NCI-H2107 treated with DMSO at 0.1 percent for 48 hours (cell line): ENCODE data around the gene ZNF107.
"Not testable (repeated sequence)": the region's sequence is repeated elsewhere in the genome, so short reads cannot be mapped to it uniquely, and the experiment has no call there.

Experiments used
- DNase-seq: peaks from one replicate; lab custom pipeline; 2025; ENCODE audit not compliant: unreplicated experiment; lab: John Stamatoyannopoulos, UW

ZNF107 gene

DNA sequence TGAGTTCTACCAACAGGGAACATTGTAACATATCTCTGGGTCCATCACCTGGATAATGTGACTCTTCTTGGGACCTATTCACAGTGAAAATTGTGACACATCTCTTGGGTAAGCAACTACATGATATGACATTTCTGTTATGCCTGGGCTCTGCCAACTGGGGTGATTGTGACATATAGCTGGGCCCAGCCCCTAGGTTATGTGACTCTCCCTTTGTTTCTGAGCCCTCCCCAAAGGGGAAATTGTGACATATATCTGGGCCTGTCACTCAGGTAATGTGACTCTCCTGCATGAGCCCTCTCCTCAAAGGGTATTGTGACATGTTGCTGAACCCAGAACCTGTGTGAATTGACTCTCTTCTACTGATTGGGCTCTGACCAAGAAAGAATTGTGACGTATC lies 22.4 kb upstream of the ZNF107 start:
- no peak for DNase-seq

DNA sequence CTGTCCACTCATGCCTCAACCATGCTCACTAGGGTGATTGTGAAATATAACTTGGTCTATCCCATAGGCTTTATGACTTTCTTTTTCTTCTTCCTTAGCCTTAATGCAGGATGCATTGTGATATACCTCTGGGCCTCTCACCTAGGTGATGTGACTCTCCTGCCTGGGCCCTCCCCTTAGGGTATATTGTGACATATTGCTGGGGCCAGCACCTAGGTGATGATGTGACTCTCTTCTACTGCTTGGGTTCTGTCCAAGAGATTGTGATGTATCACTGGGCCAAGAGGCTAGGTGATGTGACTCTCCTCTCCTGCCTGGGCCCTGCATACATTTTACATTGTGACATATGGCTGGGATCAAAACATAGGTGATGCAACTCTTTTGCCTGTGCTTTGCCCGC lies 14.7 kb upstream of the ZNF107 start:
- no peak for DNase-seq

DNA sequence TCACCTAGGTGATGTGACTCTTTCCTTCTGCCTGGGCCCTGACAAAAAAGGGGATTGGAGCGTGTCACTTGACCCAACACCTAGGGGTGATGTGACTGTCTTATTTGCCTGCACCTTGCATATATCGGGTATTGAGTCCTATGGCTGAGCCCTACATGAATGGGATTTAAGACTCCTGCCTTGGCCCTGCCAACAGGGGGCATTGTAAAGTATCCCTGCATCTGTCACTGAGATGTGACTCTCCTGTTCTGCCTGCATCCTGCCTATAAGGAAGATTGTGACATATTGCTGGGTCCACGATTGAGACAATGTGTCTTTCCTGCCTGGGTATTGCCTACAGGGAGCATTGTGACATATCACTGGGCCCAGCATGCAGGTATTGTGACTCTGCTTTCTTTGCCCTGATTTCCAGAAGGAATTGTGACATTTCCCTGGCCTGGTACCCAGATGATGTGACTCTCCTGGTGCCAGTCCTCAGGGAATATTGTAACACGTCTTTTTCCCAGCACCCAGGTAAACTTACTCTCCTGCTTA lies 14.2 kb upstream of the ZNF107 start:
- DNase-seq = no peak

DNA sequence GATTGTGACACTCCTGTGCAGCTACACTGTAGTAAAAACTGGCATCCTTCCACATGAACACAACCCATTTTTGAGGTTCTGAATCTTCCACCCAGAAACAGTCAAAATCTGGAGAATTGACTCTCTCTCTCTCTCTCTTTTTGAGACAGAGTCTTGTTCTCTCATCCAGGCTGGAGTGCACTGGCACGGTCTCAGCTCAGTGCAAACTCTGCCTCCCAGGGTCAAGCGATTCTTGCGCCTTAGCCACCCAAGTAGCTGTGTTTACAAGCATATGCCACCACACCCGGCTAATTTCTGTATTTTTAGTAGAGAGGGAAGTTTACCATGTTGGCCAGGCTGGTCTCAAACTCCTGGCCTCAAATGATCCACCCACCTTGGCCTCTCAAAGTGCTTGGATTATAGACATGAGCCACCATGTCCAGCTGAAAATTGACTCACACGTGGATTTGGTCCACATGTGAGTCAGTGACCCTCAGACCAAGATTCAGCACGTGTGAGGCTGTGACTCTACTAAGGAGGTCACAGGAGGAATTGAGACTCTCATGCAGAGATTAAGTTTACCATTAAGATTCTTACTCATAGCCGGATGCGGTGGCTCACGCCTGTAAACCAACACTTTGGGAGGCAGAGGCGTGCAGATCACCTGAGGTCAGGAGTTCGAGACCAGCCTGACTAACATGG lies 12.1 kb upstream of the ZNF107 start:
- no peak for DNase-seq

DNA sequence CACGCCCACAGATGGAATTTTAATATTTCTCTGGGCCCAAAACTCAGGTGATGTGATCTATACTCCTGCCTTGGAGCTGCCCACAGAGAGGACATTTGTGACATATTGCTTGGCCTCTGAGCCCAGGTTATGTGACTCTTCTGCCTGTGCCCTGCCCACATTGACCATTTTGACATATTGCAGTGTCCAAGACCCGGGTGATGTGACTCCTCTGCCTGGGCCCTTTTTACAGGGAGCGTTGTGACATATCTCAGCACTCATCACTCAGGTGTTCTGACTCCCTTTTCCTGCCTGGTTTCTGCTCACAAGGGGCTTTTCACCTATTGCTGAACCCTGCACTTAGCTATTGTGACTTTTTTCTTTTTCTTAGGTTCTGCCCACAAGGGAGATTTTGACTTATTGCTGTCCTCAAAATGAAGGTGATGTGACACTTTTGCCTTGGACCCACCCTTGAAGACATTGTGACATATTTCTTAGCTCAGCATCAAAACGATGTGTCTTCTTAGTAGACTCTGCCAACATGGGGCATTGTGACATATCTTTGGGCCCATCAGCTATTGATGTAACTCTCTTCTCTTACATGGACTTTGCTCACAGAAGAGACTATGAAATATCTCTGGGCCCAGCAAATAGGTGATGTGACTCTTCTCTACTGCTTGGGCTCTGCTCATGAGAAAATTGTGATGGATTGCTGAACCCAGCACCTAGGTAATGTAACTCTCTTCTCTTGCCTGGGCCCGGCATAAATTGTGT lies 11.0 kb upstream of the ZNF107 start:
- no peak for DNase-seq

DNA sequence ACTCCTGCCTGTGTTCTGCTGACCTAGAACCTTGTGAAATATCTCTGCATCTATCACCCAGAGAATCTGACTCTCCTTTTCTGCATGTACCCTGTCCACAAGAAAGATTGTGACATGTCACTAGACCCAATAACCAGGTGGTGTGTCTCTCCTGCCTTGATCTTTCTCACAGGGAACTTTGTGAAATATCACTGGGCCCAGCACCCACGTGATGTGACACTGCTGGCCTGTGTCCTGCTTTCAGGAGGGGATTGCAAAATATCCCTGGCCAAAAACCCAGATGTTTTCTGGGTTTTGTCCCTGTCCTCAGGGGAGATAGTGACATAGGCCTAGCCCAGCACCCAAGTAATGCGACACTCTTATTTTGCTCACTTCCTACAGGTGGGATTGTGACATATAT lies 10.1 kb upstream of the ZNF107 start:
- no peak for DNase-seq

DNA sequence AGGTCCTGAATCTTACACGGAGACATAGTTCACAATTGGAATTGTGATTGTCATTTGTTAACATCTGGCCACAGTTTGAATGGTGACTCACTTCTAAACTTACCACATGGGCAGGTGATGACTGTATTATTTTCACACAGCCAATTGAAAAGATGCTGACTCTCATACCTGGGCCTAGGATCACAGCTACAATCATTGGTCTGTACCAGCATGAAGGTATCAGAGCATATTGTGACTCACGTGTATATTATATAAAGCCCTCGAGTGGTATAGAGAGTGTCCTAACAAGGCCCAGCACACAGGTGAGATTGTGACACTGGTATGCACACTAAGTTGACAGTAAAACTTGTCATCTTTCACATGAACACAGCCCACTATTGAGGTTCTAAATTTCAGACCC lies 9.4 kb upstream of the ZNF107 start:
- DNase-seq = no peak

DNA sequence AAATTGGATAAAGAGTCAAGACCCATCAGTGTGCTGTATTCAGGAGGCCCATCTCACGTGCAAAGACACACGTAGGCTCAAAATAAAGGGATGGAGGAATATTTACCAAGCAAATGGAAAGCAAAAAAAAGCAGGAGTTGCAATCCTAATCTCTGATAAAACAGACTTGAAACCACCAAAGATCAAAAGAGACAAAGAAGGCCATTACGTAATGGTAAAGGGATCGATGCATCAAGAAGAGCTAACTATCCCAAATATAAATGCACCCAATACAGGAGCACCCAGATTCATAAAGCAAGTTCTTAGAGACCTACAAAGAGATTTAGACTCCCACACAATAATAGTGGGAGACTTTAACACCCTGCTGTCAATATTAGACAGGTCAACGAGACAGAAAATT lies 3.8 kb upstream of the ZNF107 start:
- DNase-seq = not testable (repeated sequence)

DNA sequence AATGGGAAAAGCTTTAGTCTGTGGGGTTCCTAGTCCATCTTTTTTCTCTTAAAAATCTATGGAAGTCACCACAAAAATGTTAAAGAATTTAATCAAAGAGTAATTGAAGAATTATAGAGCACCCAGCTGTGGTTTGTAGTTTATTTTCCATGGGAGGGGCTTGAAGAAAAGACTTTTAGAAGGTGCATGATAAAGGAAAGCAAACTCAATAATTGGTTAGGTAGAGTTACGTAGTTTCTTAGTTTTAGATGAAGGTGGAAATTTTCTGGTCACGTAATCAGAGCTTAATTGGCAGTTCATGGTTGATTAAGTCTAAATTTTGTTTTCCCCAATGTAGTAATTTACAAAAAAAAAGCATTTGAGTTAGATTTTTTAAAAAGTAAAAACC lies 724 bp downstream of the ZNF107 start:
- no peak for DNase-seq

DNA sequence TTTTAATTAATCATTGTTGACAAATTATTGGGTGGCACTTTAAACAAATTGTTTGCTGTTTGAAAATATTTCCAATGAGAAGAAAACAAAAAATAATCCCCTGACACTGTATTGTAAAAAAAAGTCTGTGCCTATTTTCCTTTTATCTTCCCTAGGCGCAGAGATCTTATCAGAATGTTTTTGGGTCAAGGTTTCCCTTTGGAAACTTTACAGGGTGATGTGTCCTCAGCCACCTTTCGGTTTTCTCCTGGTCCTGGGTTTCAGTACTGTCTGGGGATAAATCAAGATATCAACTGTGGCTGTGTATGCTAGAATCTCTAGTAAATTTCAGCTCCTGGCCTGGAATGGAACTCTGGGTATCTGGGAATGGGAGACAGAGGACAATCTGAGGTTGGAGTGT lies 1.4 kb downstream of the ZNF107 start:
- no peak for DNase-seq

DNA sequence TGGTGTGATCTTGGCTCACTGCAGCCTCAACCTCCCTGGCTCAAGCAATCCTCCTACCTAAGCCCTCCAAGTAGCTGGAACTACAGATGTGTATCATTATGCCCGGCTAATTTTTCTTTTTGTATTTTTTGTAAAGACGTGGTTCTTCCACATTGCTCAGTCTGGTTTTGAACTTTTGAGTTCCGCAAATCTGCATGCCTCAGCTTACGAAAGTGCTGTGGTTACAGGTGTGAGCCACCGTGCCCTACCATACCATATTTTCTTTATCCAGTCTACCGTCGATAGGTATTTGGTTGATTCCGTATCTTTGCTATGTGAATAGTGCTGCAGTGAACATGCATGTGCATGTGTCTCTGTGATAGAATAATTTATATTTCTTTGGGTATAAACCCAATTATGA lies 6.5 kb downstream of the ZNF107 start:
- no peak for DNase-seq

DNA sequence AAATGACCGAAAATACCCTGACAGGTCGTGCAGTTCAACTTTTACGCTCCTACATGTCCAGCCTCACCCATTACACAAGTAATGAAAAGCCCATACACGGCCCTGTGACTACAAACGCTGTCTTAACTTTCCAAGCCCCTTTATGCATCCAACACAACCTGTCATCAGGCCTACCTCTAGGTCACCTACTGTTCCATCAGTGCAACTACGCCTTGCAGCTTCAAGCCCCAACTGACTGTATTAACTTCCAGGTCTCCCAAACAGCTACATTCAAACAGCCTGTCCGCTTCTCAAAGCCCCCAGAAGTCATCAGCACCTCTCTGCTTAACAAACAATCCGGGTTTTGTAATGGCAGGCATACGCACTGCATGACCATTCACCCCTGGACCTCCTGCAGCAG lies 19.2 kb downstream of the ZNF107 start:
- DNase-seq = no peak

DNA sequence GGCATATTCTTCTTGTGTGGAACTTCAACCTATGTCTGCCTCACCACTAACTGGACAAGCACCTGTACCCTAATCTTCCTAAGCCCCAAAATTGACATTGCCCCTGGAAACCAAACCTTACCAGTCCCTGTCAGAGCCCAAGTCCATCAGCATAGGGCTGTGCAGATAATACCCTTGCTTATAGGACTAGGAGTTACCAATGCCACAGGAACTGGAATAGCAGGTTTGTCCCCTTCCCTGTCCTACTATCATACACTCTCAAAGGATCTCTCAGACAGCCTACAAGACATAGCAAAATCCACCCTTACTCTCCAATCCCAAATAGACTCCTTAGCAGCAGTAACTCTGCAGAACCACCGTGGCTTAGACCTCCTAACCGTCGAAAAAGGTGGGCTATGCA lies 19.8 kb downstream of the ZNF107 start:
- DNase-seq = no peak

DNA sequence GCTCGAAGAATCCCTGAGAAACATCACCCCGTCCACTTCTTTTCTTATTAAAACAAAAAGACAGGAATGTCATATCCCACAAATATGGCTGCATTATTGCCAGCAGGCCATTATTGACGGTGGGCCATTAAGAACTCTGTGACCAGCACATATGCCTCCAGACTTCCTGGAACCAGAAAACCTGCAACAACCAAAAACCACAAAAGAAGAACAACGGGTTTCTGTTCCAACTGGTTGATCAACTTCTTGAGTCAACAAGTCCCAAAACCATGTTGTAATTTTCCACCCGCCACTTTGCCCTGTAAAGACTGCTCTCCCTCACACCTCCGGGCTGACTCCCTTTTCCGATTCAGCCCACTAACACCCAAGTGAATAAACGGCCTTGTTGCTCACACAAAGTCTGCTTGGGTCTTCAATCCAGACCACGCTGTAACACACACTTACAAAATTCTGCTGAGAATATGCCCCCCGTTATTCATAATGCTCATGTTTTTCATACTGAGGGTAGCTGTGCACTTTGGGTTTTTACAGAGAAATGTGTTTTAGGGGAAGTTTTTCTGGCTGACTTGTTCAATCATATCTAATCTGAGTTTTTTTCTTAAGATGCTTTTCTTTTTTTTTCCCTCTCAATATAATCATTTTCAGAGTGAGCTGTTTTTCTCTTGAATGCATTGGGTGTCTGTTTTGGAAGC lies 20.7 kb downstream of the ZNF107 start:
- no peak for DNase-seq

DNA sequence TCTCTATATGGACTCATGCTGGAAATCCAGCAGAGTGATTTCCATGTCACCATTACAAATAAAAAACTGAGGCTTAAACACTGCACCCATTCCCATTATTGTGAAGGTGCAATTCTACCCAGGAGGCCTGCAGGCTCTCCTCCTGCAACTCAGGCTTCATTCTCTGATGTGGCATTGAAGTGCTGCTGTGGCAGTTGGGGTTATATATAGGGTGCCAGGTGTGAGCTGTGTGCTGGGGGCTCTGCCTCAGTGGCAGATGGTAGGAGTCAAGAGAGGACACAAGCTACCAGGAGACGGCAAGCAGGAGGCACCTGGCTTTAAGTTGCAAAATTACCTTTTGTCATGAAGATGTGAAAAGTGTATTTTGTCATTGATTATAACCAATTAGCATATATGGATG lies 21.3 kb downstream of the ZNF107 start:
- DNase-seq = no peak

DNA sequence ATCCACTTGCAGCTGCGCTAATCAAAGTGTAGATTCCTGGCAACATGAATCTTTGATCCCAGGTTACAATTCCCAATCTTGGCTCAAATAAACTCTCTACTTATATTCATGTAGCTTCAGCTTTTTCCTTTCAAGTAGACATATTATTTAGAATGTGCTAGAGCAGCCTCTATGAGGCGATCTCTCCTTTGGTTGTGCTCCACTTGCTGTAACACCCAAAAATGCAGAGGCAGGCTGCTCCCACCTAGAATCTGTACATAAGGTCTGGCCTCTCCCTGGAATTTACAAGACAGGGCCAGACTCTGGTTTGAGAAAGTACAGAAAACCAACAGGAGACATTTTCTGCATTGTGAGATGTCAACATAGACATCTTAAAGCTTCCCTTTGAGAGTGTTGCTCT lies 23.1 kb downstream of the ZNF107 start:
- DNase-seq = no peak

DNA sequence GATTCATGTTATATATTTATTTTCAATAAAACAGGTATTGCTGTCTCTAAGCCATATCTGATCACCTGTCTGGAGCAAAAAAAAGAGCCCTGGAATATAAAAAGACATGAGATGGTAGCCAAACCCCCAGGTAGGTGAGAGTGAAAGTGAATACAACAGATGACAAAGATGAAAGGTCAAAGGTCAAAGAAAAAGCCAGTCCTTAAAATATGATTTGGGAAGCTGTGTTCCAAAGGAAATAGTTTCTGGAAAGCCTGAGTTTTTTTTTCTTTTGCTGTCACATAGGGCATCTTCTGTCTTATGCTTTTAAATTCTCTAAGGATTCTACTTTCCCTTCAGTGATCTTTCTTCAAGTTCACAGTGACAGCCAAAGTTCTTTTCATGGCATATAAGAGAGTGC lies 25.9 kb downstream of the ZNF107 start:
- no peak for DNase-seq

DNA sequence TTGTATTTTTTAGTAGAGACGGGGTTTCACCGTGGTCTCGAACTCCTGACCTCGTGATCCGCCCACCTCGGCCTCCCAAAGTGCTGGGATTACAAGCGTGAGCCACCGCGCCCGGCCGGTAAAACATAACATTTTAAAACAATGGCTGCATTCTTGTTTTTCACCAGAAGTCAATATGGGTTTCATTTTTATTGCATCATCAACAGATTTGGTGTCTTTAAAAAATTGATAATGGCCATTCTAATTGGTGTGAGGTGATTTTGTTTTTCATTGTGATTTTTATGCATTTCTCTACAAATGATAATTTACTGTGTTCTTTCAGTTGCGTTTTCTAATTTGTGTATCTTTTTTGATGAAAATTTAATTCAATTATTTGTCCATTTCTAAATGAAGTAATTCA lies 31.9 kb downstream of the ZNF107 start:
- not testable (repeated sequence) for DNase-seq

DNA sequence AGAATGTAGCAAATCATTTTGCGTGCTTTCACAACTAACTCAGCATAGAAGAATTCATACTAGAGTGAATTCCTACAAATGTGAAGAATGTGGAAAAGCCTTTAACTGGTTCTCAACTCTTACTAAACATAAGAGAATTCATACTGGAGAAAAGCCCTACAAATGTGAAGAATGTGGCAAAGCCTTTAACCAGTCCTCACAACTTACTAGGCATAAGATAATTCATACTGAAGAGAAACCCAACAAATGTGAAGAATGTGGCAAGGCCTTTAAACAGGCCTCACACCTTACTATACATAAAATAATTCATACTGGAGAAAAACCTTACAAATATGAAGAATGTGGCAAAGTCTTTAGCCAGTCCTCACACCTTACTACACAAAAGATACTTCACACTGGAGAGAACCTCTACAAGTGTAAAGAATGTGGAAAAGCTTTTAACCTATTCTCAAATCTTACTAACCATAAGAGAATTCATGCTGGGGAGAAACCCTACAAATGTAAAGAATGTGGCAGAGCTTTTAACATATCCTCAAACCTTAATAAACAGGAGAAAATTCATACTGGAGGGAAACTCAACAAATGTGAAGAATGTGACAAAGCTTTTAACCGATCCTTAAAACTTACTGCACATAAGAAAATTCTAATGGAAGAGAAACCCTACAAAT lies 40.8 kb downstream of the ZNF107 start:
- DNase-seq = no peak

DNA sequence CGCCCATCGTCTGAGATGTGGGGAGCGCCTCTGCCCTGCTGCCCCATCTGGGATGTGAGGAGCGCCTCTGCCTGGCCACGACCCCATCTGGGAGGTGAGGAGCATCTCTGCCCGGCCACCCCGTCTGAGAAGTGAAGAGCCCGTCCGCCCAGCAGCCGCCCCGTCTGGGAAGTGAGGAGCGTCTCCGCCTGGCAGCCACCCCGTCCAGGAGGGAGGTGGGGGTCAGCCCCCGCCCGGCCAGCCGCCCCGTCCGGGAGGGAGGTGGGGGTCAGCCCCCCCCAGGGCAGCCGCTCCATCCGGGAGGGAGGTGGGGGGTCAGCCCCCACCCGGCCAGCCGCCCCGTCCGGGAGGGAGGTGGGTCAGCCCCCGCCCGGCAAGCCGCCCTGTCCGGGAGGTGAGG lies 52.0 kb downstream of the ZNF107 start:
- not testable (repeated sequence) for DNase-seq

DNA sequence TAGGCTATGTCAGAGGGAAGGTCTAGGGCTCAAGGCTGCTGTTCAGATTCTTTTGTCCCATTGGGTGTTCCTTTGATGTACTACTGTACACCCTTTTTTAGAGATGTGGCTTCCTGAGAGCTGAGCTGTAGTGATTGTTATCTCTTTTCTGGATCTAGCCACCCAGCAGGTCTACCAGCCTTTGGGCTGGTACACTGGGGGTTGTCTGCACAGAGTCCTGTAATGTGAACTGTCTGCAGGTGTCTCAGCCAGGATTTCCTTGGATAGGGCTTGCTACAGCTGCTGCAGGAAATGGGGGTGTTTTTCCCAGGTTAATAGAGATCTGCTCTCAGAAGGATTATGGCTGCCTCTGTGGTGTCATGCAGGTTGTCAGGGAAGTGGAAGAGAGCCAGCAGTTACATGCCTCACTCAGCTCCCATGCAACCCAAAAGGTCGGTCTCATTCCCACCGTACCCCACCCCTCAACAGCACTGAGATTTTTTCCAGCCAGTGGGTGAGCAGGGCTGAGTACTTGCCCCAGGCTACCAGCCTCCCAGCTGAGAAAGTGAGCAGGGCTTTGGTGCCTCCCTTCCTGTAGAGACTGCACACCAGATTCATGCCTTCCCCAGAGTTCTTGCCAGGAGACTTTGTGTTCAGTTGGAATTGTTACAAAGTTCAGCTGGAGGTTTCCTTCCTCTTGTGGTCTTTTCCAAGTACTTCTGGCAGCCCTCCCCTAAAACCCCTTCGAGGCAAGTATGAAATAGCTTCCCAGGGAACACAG lies 63.3 kb downstream of the ZNF107 start:
- DNase-seq = no peak
